Adipose tissue (tissue), 3 donors: ENCODE results near the gene ZG16. TPM values are rescaled to one million over a fixed set of nuclear protein-coding genes. Genes with fewer than 3 reads are reported as not detected.
A peak's percentile ranks its signal among the peaks of the same experiment; 100 is the strongest.

Experiments used
- H3K27ac ChIP-seq: one replicate; pipeline ENCODE4 v1.5.1; 2013; ENCODE audit warnings: low read depth, low read length
- WGBS, 3 donors: extraction: QIAGEN DNeasy Blood & Tissue Kit; methylation state at CpG; one replicate each; pipeline ENCODE4 v1.1.7; 2013; 5-methylcytosine and 5-hydroxymethylcytosine counted together
- polyA plus RNA-seq, 3 donors: library from polyadenylated mRNA; stranded (reverse); fragments of 200-250 nt; gene quantifications; one replicate each; pipeline ENCODE4 v1.2.3, GENCODE V29; 2013
- donor health status: healthy with polysubstance abuse.
- donor health status: Bipolar disorder and iron deficiency.
- donor health status: healthy.

ZG16 gene
- polyA plus RNA-seq, 3 donors: 0.22 to 0.97 (median 0.23) TPM

DNA sequence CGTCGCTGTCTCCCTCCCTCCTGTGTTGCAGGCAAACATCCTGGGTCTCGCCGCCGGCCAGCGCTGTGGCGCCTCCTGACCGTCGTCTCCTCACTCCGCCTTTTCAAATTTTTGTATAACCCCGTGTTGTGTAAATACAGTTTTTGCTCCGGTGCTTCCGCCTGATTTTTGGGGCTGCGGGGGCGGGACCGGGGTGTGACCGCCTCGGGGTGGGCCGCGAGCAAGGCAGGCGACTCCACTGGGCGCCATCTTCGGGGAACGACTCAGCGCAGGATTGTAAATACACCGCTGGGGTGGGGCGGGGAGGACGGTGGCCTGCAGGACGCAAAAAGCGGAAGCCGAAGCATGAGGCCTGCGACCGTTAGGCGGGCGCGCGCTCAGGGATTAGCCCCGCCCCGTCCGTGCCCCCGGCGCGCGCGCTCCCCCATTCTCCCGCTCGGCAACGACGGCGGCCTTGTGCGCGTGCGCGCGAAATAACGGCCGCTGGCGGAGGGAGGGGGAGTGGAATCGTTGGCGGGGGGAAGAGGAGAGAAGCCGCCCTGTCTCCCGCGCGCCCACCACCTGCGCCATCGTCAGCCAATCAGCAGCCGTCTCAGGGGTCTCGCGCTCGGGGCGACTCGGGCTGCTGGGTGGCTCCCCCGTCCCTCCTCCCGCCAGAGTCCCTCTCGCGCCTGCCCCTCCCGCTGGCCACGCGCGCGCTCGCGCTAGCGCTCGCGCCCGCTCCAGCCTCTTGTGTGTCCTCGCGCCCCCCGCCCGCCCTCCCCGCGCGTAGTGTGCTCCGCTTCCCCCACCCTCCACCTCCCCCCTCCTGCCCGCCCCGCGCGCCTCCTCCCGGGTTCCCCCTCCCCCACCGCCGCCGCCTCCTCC lies 27.4 kb downstream of the ZG16 start:
- peak overlapping the region; percentile 83 for H3K27ac ChIP-seq
- 0 to 1% (median 1%) methylated on average over 76 to 96 of the region's 103 CpGs for WGBS, 3 donors

DNA sequence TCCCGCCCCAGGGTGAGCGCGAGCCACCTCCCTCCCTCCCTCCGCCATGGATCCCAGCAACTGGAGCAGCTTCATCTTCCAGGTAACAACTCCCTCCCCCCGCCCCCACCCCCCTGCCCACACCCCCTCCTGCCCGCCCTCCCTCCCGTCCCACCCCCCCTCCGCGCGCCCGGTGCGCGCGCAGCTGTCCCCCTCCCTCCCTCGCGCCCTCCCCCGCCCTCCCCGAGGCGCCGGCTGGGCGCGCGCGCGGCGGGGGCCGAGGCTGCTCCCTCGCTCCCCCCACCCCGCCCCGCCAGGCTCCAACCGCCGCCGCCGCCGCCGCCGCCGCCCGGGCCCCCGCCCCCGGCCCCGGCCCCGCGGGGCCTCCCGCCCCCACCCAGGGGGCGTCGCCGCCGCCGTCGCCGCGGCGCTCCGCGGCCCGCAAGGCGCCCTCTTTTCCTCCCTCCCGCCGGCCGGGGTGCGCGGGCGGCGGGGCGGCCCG lies 28.1 kb downstream of the ZG16 start, which contains the start of gene MAZ:
MAZ (plus strand) TSS at position 431 of the 481 bp plus-strand sequence. CDS start 173 bp downstream, outside the sequence.
- 0 to 2% (median 1%) methylated on average over 12 to 45 of the region's 67 CpGs for WGBS, 3 donors
- H3K27ac ChIP-seq: peak within 1 kb of the TSS; percentile 83

DNA sequence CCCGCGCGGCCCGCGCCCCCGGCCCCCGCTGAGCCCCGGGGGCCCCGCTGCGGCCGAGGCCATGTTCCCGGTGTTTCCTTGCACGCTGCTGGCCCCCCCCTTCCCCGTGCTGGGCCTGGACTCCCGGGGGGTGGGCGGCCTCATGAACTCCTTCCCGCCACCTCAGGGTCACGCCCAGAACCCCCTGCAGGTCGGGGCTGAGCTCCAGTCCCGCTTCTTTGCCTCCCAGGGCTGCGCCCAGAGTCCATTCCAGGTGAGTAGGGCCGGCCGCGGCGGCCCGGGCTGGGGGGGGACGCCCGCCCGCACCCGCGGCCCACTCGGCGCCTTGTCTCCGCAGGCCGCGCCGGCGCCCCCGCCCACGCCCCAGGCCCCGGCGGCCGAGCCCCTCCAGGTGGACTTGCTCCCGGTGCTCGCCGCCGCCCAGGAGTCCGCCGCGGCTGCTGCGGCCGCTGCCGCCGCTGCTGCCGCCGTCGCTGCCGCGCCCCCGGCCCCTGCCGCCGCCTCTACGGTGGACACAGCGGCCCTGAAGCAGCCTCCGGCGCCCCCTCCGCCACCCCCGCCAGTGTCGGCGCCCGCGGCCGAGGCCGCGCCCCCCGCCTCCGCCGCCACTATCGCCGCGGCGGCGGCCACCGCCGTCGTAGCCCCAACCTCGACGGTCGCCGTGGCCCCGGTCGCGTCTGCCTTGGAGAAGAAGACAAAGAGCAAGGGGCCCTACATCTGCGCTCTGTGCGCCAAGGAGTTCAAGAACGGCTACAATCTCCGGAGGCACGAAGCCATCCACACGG lies 28.8 kb downstream of the ZG16 start:
- 1% methylated on average over 62 to 98 of the region's 99 CpGs for WGBS, 3 donors
- peak overlapping the region; percentile 24 for H3K27ac ChIP-seq

DNA sequence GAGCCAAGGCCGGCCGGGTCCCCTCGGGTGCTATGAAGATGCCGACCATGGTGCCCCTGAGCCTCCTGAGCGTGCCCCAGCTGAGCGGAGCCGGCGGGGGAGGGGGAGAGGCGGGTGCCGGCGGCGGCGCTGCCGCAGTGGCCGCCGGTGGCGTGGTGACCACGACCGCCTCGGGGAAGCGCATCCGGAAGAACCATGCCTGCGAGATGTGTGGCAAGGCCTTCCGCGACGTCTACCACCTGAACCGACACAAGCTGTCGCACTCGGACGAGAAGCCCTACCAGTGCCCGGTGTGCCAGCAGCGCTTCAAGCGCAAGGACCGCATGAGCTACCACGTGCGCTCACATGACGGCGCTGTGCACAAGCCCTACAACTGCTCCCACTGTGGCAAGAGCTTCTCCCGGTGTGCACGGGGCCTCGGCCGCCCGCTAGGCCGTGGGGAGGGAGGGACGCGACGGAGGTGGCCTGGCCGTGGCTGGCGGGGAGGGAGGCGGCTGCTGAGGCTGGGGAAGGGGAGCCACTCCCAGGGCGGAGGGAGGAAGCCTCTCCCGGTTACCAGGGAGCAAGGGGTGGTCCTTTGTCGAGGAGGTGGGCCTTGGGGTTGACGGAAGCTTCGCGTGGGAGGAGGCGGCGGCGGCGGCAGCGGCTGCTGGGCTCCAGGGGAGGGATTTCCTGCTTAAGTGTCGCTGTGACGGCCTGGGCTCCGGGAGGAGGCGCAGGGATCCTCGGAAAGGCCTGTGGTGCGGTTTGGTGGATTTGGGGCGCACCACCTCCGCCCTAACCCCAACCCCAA lies 29.6 kb downstream of the ZG16 start:
- 2 to 22% (median 2%) methylated on average over 52 to 69 of the region's 69 CpGs for WGBS, 3 donors
- H3K27ac ChIP-seq: peak overlapping the region; percentile 67

DNA sequence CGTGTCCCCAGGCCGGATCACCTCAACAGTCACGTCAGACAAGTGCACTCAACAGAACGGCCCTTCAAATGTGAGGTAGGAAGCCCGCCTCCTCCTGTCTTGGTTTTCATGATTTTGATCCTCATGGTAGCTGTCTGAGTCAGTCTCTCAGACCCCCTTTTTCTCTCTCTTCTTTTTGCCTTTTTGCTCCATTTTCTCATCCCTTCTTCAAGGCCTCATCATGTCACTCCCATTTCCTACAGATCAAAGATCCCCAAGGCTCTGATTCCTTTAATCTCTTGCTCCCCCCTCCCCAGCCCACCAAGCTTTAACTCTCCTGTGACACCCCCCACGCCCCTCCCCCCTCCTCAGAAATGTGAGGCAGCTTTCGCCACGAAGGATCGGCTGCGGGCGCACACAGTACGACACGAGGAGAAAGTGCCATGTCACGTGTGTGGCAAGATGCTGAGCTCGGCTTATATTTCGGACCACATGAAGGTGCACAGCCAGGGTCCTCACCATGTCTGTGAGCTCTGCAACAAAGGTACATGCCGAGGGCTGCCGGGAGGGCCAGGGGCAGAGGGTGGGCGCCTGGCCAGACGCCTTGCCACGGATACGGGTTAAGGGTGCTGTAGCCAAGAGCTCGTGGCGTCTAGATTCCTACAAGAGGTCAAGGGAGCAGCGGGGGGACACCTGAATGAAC lies 30.3 kb downstream of the ZG16 start:
- 52 to 73% (median 52%) methylated on average over 25 of the region's 25 CpGs for WGBS, 3 donors
- peak overlapping the region; percentile 67 for H3K27ac ChIP-seq

DNA sequence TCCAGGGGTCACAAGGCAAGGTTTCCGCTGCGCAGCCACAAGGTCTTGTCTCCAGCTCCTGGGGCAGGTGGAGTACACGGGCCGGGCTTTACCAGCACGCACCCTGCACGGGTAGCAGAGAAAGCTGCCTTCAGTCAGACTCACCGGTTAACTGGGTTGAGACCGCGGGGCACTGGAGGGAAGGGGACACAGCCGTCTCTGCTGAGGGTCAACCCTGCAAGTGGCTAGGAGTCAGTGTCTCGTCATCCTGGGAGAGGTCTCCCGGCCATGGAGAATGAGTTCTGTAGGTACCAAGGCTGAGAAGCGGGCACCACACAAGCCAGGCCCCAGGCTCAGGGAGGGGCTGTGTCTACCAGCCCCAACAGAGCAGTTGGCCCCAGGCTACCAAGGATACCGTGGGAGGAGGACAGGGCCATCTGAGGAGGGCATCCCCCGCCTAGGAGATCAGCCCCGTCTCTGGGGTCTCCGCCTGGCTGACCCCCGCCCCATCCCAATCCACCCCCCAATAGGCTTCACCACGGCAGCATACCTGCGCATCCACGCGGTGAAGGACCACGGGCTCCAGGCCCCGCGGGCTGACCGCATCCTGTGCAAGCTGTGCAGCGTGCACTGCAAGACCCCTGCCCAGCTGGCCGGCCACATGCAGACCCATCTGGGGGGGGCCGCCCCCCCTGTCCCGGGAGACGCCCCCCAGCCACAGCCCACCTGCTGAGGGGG lies 31.1 kb downstream of the ZG16 start:
- no peak overlapping the region for H3K27ac ChIP-seq
- 74 to 85% (median 79%) methylated on average over 29 to 31 of the region's 31 CpGs for WGBS, 3 donors

DNA sequence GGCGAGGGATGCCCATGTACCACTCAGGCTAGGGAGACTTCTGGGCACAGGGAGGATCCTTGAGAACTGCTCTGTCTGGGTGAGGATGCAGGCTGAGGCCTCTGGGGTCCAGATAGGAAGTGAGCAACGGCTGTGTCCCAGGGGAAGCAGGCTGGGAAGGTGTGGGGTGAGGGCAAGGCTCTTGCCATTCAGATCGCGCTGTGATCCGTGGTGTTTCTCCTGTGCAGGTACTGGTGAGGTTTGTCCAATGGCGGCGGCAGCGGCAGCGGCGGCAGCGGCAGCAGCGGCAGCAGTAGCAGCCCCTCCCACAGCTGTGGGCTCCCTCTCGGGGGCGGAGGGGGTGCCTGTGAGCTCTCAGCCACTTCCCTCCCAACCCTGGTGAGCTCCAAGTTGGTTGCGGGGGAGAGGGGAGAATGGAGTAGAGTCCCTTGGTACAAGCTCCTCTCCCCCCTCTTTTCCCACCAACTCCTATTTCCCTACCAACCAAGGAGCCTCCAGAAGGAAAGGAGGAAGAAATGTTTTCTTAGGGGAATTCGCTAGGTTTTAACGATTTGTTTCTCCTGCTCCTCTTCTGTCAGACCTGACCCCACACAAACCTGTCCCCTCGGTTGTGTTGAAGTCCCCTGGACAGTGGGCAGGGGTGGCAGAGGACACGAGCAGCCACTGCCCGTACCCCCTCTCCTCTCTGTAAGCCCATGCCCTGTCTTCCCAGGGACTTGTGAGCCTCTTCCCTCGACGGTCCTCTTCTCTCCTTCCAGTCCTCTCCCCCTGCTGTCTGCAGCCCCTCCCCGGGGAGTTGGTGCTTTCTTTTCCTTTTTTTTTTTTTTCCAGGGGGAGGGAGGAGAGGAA lies 32.0 kb downstream of the ZG16 start:
- 58 to 69% (median 62%) methylated on average over 21 to 23 of the region's 23 CpGs for WGBS, 3 donors
- no peak overlapping the region for H3K27ac ChIP-seq

DNA sequence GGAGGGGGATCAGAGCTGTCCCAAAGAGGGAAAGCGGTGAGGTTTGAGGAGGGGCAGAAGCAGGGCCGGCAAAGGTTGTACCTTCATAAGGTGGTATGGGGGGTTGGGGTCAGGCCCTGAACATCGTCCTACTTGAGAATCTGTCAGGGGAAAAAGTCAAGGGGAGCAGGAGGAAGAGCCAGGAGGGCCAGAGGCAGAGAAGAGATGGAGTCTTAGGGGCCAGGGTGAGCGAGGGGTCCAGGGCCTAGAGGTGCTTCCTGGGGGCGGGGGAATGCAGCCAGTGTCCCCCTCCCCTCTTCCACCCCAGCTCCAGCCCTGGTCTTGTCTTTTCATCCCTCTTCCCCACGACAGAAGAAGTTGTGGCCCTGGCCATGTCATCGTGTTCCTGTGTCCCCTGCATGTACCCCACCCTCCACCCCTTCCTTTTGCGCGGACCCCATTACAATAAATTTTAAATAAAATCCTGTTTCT lies 32.7 kb downstream of the ZG16 start:
- 32 to 42% (median 36%) methylated on average over 9 of the region's 9 CpGs for WGBS, 3 donors
- no peak overlapping the region for H3K27ac ChIP-seq

DNA sequence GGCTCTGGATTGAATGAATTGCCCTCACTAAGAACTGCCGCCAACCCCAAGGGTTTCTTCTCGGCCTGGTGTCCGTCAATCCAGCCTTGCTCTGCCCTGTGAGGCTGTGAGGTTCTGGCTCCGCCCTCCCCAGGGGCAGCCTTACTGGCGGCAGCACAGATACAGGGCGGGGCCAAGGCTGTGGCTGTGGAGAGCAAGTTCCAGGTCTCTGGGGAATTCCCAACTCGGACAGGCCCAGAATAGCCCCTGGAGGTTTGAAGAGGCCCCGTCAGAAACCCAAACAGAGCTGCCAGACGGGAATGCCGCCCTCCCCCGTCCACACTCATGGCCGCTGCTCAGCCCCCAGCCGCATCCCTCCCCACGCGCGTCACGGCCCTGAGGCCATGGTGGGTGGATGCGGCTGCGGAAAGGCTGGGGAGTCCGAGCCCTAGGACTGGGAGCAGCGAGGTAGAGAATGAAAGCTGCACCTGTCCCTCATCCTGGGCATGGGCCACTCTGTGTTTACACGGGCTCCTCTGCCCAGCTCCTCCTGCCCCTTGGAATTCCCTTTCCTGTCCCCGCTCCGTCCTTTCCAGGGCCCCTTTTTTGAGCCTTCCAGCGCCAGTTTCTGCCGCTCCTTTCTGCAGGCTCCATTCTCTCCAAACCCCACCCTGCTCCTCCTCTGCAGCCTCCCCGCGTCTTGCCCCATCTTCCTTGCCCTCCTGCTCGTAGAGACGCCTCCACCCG lies 33.3 kb downstream of the ZG16 start:
- 1% methylated on average over 29 to 31 of the region's 31 CpGs for whole genome bisulfite sequencing, 3 donors

DNA sequence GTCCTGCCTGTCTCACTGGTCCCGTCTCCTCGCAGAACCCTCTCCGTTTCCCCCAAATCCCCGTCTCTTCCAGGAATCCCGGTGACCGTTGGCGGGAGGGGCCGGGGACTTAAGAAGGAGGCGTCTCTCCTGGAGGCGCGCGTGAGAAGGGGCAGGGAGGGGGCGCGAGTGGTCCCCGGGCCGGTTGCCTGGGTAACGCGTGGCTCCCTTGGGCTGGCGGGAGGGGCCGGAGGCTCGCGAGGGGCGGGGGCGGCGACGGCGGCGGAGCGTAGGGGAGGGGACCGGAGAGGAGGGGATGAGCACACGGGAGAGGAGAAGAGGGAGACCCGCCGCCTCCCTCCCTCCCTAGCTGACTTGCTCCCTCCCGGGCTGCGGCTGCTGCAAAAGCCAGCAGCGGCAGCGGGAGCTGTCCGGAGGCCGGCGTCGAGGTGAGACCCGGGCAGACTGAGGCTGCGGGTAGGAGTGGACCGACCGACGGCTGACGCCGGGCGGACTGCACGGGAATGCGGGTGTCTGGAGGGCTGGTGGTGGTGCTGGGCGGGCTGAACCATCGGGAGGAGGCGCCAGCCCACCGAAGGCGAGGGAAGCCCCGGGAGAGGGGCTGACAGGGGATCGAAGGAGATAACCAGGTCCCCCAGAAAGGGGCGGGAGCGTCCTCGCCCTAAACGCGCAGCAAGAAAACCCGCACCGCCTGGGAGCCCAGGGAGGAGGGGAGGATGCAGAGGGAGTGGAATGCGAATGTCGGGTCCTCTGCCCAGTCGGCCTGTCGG lies 34.0 kb downstream of the ZG16 start, which contains the start of gene PRRT2:
PRRT2 (plus strand) TSS at position 298 of the 770 bp plus-strand sequence. CDS start 862 bp downstream, outside the sequence.
- WGBS, 3 donors: 4 to 5% (median 4%) methylated on average over 57 to 69 of the region's 69 CpGs
- no peak within 1 kb of the TSS for H3K27ac ChIP-seq

More for the DNA sequence above, 33.3 kb downstream of the ZG16 start:
- H3K27ac ChIP-seq: no peak overlapping the region

DNA sequence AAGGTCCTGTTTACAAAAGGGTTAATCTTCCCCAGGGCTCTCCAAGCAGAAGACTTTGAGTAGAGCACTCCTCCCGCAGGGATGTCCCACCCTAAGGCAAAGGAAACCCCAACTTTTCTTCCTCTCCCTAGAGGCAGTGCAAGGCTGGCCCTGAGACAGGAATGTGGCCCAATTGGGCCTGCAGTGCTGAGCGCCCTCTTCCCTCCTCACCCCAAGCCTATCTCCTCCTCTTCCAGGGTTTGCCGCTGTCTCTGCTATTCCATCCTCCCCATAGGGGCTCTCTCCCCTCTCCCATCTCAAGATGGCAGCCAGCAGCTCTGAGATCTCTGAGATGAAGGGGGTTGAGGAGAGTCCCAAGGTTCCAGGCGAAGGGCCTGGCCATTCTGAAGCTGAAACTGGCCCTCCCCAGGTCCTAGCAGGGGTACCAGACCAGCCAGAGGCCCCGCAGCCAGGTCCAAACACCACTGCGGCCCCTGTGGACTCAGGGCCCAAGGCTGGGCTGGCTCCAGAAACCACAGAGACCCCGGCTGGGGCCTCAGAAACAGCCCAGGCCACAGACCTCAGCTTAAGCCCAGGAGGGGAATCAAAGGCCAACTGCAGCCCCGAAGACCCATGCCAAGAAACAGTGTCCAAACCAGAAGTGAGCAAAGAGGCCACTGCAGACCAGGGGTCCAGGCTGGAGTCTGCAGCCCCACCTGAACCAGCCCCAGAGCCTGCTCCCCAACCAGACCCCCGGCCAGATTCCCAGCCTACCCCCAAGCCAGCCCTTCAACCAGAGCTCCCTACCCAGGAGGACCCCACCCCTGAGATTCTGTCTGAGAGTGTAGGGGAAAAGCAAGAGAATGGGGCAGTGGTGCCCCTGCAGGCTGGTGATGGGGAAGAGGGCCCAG lies 34.9 kb downstream of the ZG16 start:
- no peak overlapping the region for H3K27ac ChIP-seq
- WGBS, 3 donors: 68 to 80% (median 80%) methylated on average over 9 of the region's 9 CpGs

DNA sequence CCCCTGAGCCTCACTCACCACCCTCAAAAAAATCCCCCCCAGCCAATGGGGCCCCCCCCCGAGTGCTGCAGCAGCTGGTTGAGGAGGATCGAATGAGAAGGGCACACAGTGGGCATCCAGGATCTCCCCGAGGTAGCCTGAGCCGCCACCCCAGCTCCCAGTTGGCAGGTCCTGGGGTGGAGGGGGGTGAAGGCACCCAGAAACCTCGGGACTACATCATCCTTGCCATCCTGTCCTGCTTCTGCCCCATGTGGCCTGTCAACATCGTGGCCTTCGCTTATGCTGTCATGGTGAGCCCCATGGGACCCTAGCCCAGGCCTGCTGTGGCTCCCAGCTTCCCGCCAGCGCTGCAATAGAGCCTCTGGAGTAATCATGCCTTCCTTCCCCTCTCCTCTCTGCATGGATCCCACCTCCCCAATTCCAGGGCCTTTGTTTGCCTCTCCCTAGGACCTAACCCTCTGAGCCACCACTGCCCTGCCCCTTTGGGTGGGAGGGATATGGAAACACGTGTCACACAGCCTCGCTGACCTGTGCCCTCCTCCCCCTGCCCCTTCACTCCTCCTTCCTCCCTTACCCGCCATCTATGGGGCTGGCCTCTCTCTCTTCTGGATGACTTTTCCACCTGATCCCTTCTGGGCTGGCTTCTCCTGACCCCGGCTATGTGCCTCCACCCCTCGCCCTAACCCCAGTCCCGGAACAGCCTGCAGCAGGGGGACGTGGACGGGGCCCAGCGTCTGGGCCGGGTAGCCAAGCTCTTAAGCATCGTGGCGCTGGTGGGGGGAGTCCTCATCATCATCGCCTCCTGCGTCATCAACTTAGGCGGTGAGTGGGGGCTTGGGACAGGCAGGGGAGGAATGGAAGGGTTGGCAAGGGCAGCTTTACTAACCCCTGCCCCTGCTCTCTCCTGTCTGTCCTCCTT lies 35.8 kb downstream of the ZG16 start:
- H3K27ac ChIP-seq: no peak overlapping the region
- WGBS, 3 donors: 73 to 84% (median 77%) methylated on average over 21 to 24 of the region's 24 CpGs

DNA sequence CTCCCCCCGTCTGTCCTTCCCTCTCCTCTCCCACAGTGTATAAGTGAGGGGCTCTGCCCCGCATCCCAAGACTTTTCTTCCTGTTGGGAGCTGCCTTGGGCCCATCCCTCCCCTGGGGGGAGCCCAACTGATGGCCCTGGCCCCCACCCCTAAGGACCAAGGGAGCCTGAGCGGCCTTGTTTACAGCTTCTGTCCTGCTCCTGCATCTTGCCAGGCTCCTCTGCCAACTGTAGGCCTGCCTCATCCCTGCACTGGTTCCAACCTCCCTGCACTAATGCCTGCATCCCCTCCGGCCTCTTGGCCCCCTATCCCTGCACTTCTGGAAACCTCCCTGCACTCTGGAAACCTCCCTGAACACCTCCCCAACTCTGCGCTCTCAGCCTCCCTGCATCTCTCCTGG lies 36.5 kb downstream of the ZG16 start:
- WGBS, 3 donors: 86 to 92% (median 90%) methylated on average over 4 to 5 of the region's 5 CpGs
- H3K27ac ChIP-seq: no peak overlapping the region
